Inflammatory macrophage treated with lipopolysaccharide for 1 hour (primary cell): Measurements from ENCODE around the gene KRABD2.
"Not testable (repeated sequence)": the region's sequence is repeated elsewhere in the genome, so short reads cannot be mapped to it uniquely, and the experiment has no call there.

Experiments
- DNase-seq, 2 donors: peaks; one replicate each; pipeline ENCODE4 v3.0.0-alpha.2; 2020 to 2022

The KRABD2 gene

GRCh38 chr17:8376271-8377067, at the start of gene KRABD2:
Gene KRABD2, minus strand, starts transcription at chr17:8376704.
- DNase-seq: peak; percentile 80 to 83

GRCh38 chr17:8421571-8421970, 45.1 kb upstream of the KRABD2 start:
- no peak for DNase-seq

DNA sequence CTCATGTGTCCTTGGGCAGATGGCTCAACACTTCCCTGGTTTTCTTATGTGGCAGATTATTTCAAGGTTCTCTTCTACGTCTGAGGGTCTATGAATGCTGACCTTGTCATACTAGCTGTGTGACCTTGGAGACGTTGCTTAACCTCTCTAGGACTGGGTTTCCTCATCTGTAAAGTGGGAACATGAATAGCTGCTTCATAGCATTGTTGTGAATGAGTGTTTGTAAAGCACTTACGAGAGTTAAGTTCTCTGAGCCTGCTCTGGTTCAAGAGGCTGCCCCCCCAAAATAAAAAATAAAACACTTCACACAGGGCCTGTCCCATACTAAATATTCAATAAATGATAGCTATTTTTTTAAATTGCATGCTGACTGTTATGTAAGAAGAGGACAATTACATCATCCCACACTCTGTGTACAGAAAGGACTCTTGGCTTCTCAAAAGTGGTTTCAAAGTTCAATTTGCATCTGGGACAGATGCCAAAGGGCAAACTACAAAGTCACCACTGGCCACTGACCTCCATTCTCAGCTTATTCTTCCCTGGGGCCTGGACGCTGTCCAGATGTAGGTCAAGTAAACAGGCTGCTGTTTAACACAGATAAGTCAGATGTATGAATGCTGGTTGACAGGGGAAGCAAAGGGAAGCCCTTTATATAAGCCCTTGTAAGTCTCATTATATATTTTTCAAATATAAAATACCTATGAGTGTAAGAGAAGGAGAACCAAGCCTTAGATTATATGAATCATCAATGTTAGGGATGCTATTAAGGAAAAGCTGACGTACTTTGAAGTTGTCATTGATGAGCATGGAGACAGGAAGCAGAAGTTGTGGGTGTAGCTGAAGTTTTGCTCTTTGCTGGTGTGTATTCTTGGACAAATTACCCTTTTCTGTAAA, 43.8 kb upstream of the KRABD2 start:
- DNase-seq: peak; percentile 67 to 74

DNA sequence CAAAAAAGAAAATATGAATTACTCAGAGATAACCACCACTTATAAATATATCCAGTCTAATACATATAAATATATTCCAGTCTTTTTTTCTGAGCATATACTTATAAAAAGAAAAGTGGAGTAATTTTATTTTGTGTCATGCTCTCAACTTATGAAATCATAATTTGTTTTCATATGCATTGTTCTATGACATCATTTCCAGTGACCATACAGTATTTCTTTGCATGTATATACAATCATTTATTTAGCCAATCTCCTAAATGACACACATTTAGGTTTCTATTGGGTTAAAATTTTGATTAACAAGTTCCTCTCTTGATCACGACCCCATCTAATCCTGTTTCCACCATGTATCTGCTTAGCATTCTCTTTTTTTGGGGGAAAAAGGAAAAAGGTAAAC, 42.8 kb upstream of the KRABD2 start:
- DNase-seq: no peak

DNA sequence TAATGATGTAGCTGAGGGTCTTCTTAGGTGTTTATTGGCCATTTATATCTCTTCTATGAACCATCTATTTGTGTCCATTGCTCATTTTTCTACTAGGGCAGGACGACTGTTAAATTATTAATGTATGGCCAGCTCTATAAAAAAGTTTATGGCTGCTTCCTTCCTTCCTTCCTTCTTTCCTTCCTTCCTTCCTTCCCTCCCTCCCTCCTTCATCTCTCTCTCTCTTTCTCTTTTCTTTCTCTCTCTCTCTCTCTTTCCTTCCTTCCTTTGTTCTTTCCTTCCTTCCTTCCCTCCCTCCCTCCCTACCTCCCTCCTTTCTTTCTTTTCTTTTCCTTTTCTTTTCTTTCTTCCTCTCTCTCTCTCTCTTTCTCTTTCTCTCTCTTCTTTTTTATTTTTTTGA, 42.0 kb upstream of the KRABD2 start:
- DNase-seq: no peak

DNA sequence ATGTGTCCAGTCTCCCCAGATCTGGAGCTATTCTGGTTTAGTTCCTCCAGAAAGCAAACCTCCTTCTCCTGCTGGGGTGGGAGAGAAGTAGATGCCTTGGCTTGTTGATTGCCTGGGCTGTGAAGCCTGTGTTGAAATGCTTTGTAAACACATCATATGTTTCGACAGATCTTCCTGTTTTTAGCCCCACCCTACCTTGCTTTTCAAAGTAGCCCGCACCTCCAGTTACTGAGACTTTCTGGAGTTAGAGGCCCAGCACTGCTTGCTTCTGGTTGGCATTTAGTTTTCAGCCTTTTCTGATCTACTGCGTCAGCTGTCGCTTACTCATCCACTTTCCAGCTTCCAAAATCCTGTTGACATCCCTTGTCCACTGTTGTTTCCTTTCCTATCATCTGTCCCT, 41.3 kb upstream of the KRABD2 start:
- DNase-seq: peak; percentile 71 to 82

- no peak for DNase-seq
These were observed 37.4 kb upstream of the KRABD2 start for GRCh38 chr17:8413938-8414337.

DNA sequence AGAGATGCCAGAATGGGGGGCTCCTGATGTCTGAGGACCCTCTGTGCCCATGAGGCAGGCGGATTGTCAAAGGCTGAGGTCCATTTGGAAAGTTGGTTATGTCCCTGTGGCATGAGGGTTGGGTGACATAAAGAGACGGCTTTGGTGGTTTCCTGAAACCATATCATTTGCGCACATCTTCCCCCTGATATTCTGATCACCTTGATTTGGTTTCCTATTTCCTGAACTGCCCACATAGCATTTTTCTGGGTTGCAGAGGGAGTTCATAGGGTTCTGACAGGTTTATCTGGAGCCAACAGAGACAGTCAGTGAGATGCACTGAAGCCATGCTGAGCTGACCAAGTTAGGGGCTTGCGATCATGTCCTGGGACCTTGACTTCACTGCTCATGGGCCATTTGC, 36.8 kb upstream of the KRABD2 start:
- DNase-seq: no peak

- DNase-seq: no peak
These were observed 35.6 kb upstream of the KRABD2 start for GRCh38 chr17:8412089-8412488.

DNA sequence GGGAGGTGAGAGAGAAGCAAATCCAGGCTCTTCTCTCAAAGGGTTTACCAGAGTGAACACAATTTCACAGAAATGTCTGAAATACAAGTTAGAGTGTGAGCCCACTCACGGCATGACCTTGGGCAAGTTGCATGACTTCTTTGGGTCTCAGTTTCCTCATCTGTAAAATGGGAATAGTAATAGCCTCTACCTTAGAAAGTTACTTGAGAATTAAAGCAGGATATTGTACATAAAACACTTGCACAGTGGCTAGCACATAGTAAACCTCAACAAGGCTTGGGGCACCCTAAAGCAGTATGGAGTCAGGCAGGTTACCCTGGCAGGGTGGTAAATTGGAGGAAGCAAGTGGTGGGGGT, 34.4 kb upstream of the KRABD2 start:
- DNase-seq: no peak

DNA sequence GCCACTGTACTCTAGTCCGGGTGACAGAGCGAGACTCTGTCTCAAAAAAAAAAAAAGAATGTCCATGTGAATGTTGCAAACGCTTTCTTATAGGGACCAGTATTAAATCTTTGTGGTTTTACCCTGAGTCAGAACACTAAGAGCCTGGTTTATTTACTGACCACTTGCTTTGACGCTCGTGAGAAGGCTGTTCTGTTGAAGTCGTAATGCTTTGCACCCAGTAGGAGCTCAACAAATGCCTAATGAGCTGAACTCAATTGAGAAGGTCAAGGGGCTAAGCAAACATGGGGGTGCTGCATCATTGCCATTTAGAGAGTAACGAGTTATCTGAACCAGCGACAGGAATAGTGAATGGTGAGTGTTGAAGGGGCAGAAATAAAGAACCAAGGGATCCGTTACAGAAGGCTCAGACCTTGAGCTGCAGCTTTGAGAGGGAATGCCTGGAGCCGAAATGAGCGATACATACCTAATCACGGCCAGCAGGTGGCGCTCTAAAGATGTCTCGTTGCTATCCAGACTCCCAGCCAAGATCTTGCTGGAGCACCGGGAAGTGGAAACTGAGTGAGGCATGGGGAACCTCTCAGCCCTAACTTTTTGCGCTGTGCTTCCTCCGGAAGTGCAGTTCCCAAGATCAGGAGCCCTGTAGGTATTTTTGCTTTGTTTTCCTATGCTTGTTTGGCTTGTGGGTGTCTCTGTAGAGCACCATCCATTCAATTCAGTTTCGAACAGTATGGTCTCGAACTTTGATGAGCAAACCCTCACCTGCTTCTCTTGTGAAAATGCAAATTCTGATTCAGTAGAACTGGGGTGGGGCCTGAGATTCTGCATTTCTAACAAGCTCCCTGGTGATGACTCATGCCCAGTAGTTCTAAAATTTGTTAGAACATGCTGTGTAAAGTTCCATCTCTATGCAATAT, 33.7 kb upstream of the KRABD2 start:
- peak; percentile 72 to 95 for DNase-seq

DNA sequence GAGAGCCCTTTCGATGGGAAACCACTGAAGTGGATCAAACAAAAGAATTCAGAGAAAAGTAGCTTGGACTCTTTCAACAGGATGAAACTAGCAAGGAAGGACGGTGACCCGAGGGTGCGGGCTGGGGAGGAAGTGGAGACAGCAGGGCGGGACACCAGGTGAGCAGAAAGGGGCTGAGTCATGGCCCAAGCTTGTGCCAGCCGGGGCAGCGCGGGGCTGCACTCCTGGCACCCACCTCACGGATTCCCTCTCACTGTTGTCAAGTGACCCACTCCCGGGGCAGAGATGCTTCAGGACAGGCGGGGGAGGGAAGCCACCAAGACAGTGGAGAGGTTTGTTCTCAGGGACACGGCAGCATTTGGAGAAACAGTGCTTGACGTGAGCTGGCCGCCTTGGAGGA, 31.9 kb upstream of the KRABD2 start:
- DNase-seq: no peak

DNA sequence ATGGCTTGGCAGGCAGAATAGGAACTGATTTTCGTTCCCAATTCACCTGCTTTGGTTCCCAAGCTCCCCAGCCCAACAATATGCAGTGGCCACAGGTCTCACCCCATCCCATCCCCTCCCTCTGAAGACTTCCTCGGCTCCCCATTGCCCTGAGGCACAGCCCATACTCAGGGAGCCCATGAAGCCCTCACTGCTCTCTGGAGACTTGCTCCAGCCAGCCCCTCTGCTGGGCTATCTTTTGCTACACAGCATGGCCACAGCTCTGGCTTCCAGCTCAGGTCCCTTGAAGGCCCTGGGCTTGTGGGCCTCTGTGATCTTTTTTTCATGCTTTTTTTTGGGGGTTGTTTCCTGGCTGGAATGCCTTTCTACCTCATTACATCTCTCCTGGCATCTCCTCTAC, 29.7 kb upstream of the KRABD2 start:
- DNase-seq: no peak

DNA sequence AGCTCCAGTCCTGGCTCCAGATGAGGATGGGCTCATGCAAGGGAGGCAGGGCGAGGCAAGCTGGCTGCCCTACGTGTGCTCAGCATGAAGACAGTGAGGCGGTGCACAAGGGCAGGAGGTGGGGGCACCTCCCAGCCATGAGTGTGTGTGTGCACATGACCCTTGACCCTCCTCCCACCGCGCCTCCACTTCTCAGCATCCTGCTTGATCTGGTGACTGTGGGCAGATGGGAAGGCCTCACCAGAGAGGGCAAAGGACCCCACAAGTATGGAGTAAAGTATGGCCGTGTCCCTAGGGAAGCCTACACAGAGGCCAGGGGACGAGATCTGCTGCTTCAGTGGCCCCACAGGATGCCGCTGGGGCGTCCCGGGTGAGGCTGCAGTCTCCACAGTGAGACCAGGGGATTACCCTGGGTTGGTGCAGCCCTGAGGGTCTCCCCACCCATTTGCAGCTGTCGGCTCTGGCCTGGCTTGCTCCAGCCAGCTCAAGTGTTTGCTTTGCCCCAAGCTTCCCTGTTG, 29.1 kb upstream of the KRABD2 start:
- DNase-seq: no peak

DNA sequence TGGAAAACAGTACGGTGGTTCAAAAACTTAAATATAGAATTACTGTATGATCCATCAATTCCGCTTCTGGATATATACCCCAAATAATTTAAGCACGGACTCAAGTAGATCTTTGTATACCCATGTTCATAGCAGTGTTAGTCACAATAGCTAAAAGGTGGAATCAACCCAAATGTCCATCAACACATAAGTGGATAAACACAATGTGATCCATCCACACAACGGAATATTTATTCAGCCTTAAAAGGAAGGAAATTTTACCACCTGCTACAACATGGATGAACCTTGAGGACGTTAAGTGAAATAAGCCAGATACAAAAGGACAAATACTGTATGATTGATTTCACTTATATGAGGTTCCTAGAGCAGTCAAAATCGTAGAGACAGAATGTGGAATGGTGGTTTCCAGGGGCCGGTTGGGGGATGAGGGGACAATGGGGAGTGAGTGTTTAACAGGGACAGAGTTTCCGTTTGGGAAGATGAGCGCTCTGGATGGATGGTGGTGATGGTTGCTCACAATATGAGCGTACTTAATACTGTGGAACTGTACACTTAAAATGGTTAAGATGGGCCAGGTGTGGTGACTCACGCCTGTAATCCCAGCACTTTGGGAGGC, 26.5 kb upstream of the KRABD2 start:
- DNase-seq: no peak

GRCh38 chr17:8401107-8401506, 24.6 kb upstream of the KRABD2 start:
- DNase-seq: no peak

DNA sequence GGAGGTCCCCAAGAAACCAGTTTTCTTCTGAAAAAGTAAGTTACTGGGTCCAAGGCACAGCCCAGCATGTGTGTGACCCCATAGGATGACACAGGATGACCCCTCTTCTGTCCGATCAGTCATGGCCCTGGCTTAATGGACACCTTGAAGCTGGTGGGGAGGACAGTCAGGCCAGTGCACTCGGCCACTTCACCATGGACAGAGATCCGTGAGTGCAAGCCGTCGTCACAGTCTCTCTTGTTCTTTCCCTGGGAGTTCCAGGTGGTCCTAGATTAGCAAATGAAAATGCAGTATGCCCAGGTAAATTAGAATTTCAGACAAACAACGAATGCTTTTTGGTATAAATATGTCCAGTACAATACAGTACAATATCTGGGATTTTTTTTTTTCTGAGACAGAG, 22.5 kb upstream of the KRABD2 start:
- no peak for DNase-seq

- DNase-seq: no peak
These were observed 21.1 kb upstream of the KRABD2 start, which contains the start of gene RNF222 for GRCh38 chr17:8397636-8398035. Gene RNF222, minus strand, starts transcription at chr17:8397827. Its CDS starts 4,366 bp downstream, at chr17:8393461.

GRCh38 chr17:8394497-8394896, 18.0 kb upstream of the KRABD2 start:
- not testable (repeated sequence) for DNase-seq

DNA sequence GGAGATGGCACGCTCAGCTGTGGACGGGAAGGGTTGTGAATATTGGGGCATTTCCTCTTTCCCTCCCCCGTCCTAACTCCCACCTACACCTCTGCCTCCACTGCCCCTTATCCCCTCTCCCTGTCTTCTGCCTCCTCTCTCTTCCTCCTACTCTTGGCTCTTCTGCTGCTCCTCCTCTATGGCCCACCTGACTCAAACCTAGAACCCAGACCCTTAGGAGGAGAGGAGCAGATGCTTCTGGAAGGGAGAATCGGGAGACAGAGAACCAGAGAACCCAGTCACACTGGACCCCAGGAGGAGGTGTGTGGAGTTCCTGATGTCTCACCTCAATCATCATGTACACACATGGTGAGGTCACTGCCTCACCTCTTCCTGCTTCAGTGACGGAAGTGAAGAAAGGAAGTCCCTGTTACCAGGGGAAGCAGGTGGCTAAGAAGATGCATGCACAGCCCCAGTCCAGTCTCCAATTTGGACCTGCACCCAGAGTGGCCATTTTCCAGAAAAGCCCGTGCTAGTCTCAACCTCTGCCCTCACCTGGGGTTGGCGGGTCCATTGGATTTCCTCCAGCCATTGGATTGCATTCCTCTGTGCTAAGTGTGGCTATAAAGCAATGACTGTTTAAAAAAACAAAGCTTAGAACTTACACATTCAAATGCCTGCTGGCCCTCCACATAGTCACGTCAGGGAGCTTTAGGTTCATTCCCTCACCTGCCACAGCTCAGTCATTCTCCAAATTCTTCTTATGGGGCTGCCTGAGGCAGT, 17.1 kb upstream of the KRABD2 start:
- no peak for DNase-seq

- DNase-seq: no peak
These were observed 16.4 kb upstream of the KRABD2 start for GRCh38 chr17:8392674-8393469.
